Lower lobe of right lung (tissue), 2 donors: ENCODE results near the gene SPANXN3. TPM values are rescaled to one million over a fixed set of nuclear protein-coding genes. Genes with fewer than 3 reads are reported as not detected.

ENCODE experiments used
- ATAC-seq, 2 donors: fragments of 200-7000 bp; cut with Tn5 transposase; one replicate each; pipeline ENCODE4 v1.9.1; 2020 to 2022; ENCODE audit warnings: mild to moderate bottlenecking in 2 of 2, moderate library complexity in 2 of 2
- DNase-seq: peaks from one replicate; pipeline ENCODE4 v3.0.0-alpha.2; 2020
- H3K27ac ChIP-seq: fragments of 200-600 bp; one replicate; pipeline ENCODE4 v1.8.0; 2022
- H3K27me3 ChIP-seq: fragments of 200-600 bp; one replicate; pipeline ENCODE4 v1.8.0; 2022; ENCODE audit warnings: low read depth
- H3K36me3 ChIP-seq: fragments of 200-600 bp; one replicate; pipeline ENCODE4 v1.8.0; 2022; ENCODE audit warnings: mild to moderate bottlenecking
- H3K4me1 ChIP-seq: fragments of 200-600 bp; one replicate; pipeline ENCODE4 v1.8.0; 2022
- H3K4me3 ChIP-seq: fragments of 200-600 bp; one replicate; pipeline ENCODE4 v1.8.0; 2022; ENCODE audit warnings: mild to moderate bottlenecking
- H3K9me3 ChIP-seq: fragments of 200-600 bp; one replicate; pipeline ENCODE4 v1.8.0; 2022
- intact Hi-C: fragments of 100-400 bp; cut with DNase I; formaldehyde crosslinking; loops from one replicate; pipeline ENCODE4 v1.11.0; 2022
- total RNA-seq: library from RNA; stranded (reverse); fragmentation: NEBNext Ultra II Directional; extraction: Animal tissue kit (Norgen Biotek cat#: 25700); gene quantifications from one replicate; pipeline ENCODE4 v1.2.1, GENCODE V29; 2021
- TF ChIP-seq, protein P1 (sequence below): fragments of 200-600 bp; IDR thresholded peaks from one replicate; pipeline ENCODE4 v1.8.0; 2022; ENCODE audit warnings: antibody characterized with exemption, mild to moderate bottlenecking
- donor health status: DM: no; HTN: yes; CAD: no; lungs with severe emphysema.

The SPANXN3 gene
- total RNA-seq, 1 donor from 2014 or later, result not detected

DNA sequence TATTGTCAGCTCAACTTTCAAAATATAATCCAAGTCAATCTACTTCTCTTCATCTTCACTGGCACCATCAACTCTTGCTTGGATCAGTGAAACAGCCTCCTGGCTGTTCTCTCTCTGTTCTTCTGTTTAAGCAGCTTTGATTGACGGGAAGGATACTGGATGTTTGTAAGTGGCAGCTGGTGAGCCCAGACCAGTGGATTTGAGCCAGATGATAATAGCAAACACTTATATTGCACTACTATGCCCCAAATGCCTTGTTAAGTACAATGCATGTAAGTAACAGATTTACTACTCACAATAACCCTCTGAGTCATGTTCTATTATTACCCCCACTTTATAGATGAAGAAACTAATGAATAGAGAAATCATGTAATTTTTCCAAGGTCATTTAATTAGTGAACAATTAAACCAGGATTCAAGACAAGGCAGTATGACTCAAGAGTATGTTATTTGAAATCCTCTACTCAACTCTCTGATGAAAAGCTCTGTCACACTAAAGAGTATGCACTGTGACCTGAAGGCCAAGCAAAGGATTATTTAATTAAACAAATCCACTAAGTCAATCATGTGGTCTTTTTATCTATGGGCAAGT lies 44.8 kb downstream of the SPANXN3 start:
- H3K27me3 ChIP-seq, result no peaks in the 10 kb centered on the region
- no peak overlapping the region for H3K27ac ChIP-seq
- no peak for ATAC-seq
- H3K9me3 ChIP-seq, result no peaks in the 10 kb centered on the region
- H3K4me3 ChIP-seq, result no peak overlapping the region
- TF ChIP-seq, protein P1, sequence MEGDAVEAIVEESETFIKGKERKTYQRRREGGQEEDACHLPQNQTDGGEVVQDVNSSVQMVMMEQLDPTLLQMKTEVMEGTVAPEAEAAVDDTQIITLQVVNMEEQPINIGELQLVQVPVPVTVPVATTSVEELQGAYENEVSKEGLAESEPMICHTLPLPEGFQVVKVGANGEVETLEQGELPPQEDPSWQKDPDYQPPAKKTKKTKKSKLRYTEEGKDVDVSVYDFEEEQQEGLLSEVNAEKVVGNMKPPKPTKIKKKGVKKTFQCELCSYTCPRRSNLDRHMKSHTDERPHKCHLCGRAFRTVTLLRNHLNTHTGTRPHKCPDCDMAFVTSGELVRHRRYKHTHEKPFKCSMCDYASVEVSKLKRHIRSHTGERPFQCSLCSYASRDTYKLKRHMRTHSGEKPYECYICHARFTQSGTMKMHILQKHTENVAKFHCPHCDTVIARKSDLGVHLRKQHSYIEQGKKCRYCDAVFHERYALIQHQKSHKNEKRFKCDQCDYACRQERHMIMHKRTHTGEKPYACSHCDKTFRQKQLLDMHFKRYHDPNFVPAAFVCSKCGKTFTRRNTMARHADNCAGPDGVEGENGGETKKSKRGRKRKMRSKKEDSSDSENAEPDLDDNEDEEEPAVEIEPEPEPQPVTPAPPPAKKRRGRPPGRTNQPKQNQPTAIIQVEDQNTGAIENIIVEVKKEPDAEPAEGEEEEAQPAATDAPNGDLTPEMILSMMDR, result no peak
- H3K36me3 ChIP-seq, result no peaks in the 10 kb centered on the region
- no peaks in the 10 kb centered on the region for H3K4me1 ChIP-seq
- no peak for DNase-seq
- intact Hi-C loops, result no loop called here

- Histone ChIP-seq H3K36me3 (no peaks in the 10 kb centered on the region), H3K9me3 (no peaks in the 10 kb centered on the region), H3K27me3 (no peaks in the 10 kb centered on the region), H3K4me3 (no peak overlapping the region), H3K4me1 (no peaks in the 10 kb centered on the region), H3K27ac (no peak overlapping the region)
- TF ChIP-seq, protein P1, result no peak
- intact Hi-C loops, result no loop called here
- DNase-seq, result no peak
- no peak for ATAC-seq
These were observed 51.1 kb downstream of the SPANXN3 start for GRCh38 chrX:143466130-143466529.

GRCh38 chrX:143462696-143463095 lies 54.6 kb downstream of the SPANXN3 start:
- H3K4me1 ChIP-seq, result no peaks in the 10 kb centered on the region
- no peak for ATAC-seq
- intact Hi-C loops, result no loop called here
- TF ChIP-seq, protein P1, result no peak
- no peak for DNase-seq
- H3K27me3 ChIP-seq, result no peaks in the 10 kb centered on the region
- H3K9me3 ChIP-seq, result no peaks in the 10 kb centered on the region
- H3K27ac ChIP-seq, result no peak overlapping the region
- H3K36me3 ChIP-seq, result no peaks in the 10 kb centered on the region
- H3K4me3 ChIP-seq, result no peak overlapping the region

- intact Hi-C loops, result no loop called here
- Histone ChIP-seq H3K4me1 (no peaks in the 10 kb centered on the region), H3K9me3 (no peaks in the 10 kb centered on the region), H3K27me3 (no peaks in the 10 kb centered on the region), H3K27ac (no peak overlapping the region), H3K36me3 (no peaks in the 10 kb centered on the region), H3K4me3 (no peak overlapping the region)
- DNase-seq (no peak), ATAC-seq (no peak)
- TF ChIP-seq, protein P1, result no peak
These were observed 55.7 kb downstream of the SPANXN3 start for GRCh38 chrX:143461606-143462005.

Other genes starting within 250 kb of the SPANXN3 start
- gene SLITRK4, start 118.6 kb upstream of the SPANXN3 start, total RNA-seq, result 0.74 TPM
- not detected for gene SPANXN2, start 203.3 kb upstream of the SPANXN3 start, total RNA-seq